Measurements from ENCODE around the gene STARD13.

Gene STARD13

DNA sequence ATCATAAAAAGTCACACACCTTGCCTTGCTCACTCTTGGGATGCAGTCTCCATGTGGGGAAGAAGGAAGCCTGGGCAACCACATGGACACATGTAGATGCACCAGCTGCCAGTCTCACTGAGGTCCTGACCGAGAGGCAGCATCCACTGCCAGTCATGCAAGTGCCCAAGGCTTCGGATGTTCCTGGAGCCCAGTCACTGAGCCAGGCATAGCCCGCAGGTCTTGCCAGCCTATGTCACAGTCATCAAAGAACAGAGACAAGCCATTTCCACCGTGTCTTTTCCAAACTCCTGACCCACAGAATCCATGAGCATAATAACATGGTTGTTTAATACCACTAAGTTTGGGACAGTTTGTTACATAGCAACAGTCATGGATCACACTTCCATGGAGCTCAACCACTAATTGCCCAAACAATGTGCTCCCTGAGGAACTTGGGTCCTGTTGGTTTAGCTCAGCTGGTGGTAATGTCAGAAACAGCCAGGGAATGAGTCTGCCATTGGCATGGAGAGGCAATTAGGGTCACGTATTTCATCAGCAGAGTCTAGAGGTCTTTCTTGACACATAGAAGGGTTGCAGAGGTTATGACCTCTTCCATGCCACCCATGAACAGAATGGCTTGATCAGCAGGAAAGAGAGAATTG lies 21.5 kb downstream of the STARD13 start:
- TF ChIP-seq SUZ12 (IDR thresholded peaks at IDR 0.05; ENCODE audit: extremely low read depth, insufficient read depth, insufficient read length) (no peak), YY1 (IDR thresholded peaks at IDR 0.05; ENCODE audit: insufficient read depth, insufficient read length) (no peak), ZNF274 (IDR thresholded peaks at IDR 0.05; ENCODE audit: low read depth, low read length) (no peak)

DNA sequence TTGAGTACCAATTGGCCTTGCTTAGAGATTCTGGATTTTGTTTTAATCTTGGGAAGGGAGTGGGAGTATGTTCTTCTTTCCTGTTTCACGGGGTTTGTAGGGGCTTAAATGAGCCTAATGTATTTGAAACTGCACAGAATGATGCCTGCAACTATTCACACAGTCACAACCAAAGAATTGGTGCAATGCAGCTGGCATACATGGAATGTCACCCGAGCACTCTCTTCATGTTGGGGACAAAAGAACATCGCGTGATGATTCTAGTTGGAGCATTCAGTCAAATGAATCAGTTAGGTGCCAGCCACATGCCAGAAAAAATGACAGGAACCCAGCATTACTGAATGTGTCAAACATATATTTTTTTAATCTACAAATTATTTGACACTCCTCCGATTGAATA lies 22.1 kb downstream of the STARD13 start:
- Histone ChIP-seq H3K9me3 (ENCODE audit: insufficient read depth, low read length) (no peaks in the 10 kb centered on the region), H3K4me3 (ENCODE audit: insufficient read length, low read depth) (no peak overlapping the region), H3K9ac (ENCODE audit: insufficient read length, low read depth) (no peak overlapping the region), H3K27me3 (ENCODE audit: insufficient read depth, insufficient read length) (no peaks in the 10 kb centered on the region), H3K36me3 (ENCODE audit: insufficient read depth, insufficient read length, low read length) (no peaks in the 10 kb centered on the region), H3K4me1 (ENCODE audit: insufficient read depth, insufficient read length) (no peaks in the 10 kb centered on the region)
- no peak for DNase-seq (ENCODE audit: low read depth, low spot score)
- no peak for TF ChIP-seq YY1 (IDR thresholded peaks at IDR 0.05; ENCODE audit: insufficient read depth, insufficient read length)
- no peak for TF ChIP-seq ZNF274 (IDR thresholded peaks at IDR 0.05; ENCODE audit: low read depth, low read length)
- TF ChIP-seq SUZ12 (IDR thresholded peaks at IDR 0.05; ENCODE audit: extremely low read depth, insufficient read depth, insufficient read length), result no peak

More for the DNA sequence above, 21.5 kb downstream of the STARD13 start:
- Histone ChIP-seq H3K9me3 (ENCODE audit: insufficient read depth, low read length) (no peaks in the 10 kb centered on the region), H3K27me3 (ENCODE audit: insufficient read depth, insufficient read length) (no peaks in the 10 kb centered on the region), H3K4me3 (ENCODE audit: insufficient read length, low read depth) (no peak overlapping the region), H3K9ac (ENCODE audit: insufficient read length, low read depth) (no peak overlapping the region), H3K36me3 (ENCODE audit: insufficient read depth, insufficient read length, low read length) (no peaks in the 10 kb centered on the region), H3K4me1 (ENCODE audit: insufficient read depth, insufficient read length) (no peaks in the 10 kb centered on the region)
- no peak for DNase-seq (ENCODE audit: low read depth, low spot score)

DNA sequence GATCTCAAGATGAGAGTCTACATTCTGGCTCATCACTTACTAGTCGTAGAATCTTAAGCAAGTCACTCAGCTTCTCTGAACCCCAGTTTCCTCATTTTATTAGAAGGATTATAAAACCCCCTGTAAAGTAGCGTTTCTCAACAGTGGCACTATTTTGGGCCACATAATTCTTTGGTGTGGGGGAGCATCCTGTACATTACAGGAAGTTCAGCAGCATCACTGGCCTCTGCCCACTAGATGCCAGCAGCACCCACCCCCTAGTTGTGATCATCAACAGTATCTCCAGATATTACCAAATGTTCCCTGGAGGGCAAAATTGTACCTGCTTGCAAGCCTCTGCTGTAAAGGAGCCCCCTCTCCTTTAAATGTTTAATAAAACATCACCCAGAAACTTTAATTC lies 22.6 kb downstream of the STARD13 start:
- no peak for DNase-seq (ENCODE audit: low read depth, low spot score)
- H3K9ac ChIP-seq (ENCODE audit: insufficient read length, low read depth), result no peak overlapping the region

DNA sequence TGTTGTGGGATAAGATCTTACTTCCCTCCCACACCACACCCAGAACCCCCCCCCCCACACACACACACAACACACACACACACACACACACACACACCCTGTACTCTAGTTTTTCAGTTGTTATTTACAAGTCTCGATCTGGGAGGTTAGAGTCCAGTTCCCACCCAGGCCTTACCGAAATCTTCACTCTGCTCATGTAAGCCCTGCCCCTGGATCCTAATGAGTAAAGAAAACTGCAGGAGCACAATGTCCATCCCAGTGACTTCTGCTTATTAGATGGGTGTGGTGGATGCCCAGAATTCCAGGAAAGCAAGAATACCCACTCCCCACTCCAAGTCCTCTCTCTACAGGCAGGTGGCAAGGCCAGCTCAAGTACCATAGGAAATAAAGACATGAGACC lies 23.0 kb downstream of the STARD13 start:
- no peaks in the 10 kb centered on the region for H3K4me1 ChIP-seq (ENCODE audit: insufficient read depth, insufficient read length)
- no peak overlapping the region for H3K4me3 ChIP-seq (ENCODE audit: insufficient read length, low read depth)
- H3K27me3 ChIP-seq (ENCODE audit: insufficient read depth, insufficient read length), result no peaks in the 10 kb centered on the region
- no peak overlapping the region for H3K9ac ChIP-seq (ENCODE audit: insufficient read length, low read depth)
- DNase-seq (ENCODE audit: low read depth, low spot score), result no peak
- H3K36me3 ChIP-seq (ENCODE audit: insufficient read depth, insufficient read length, low read length), result no peaks in the 10 kb centered on the region
- H3K9me3 ChIP-seq (ENCODE audit: insufficient read depth, low read length), result no peaks in the 10 kb centered on the region
- TF ChIP-seq YY1 (IDR thresholded peaks at IDR 0.05; ENCODE audit: insufficient read depth, insufficient read length) (no peak), SUZ12 (IDR thresholded peaks at IDR 0.05; ENCODE audit: extremely low read depth, insufficient read depth, insufficient read length) (no peak), ZNF274 (IDR thresholded peaks at IDR 0.05; ENCODE audit: low read depth, low read length) (no peak)

More for the DNA sequence above, 22.6 kb downstream of the STARD13 start:
- H3K9me3 ChIP-seq (ENCODE audit: insufficient read depth, low read length), result no peaks in the 10 kb centered on the region
- no peaks in the 10 kb centered on the region for H3K27me3 ChIP-seq (ENCODE audit: insufficient read depth, insufficient read length)
- H3K36me3 ChIP-seq (ENCODE audit: insufficient read depth, insufficient read length, low read length), result no peaks in the 10 kb centered on the region
- H3K4me3 ChIP-seq (ENCODE audit: insufficient read length, low read depth), result no peak overlapping the region
- TF ChIP-seq SUZ12 (IDR thresholded peaks at IDR 0.05; ENCODE audit: extremely low read depth, insufficient read depth, insufficient read length), result no peak
- TF ChIP-seq ZNF274 (IDR thresholded peaks at IDR 0.05; ENCODE audit: low read depth, low read length), result no peak
- TF ChIP-seq YY1 (IDR thresholded peaks at IDR 0.05; ENCODE audit: insufficient read depth, insufficient read length), result no peak
- no peaks in the 10 kb centered on the region for H3K4me1 ChIP-seq (ENCODE audit: insufficient read depth, insufficient read length)

DNA sequence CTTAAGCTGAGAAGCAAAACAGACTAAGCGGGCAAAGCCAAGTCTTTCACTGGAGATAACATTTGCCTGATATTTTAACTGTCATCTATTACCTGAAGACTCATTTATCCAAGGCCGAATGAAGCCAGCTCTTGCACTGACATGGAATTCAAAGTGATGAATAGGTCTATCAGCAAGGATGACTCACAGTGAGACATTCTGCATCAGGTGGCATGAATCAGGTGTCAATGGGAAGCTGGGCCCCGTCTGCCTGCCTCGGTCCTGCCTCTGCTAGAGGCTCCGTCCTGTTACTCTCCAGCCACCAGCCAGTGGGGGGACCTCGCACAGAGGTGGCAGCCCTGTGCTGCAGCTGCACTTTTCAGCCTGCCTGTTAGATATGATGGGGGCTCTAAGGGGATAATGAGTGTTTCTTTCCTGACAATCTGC lies 23.5 kb downstream of the STARD13 start:
- TF ChIP-seq YY1 (IDR thresholded peaks at IDR 0.05; ENCODE audit: insufficient read depth, insufficient read length) (no peak), ZNF274 (IDR thresholded peaks at IDR 0.05; ENCODE audit: low read depth, low read length) (no peak), SUZ12 (IDR thresholded peaks at IDR 0.05; ENCODE audit: extremely low read depth, insufficient read depth, insufficient read length) (no peak)
- H3K4me3 ChIP-seq (ENCODE audit: insufficient read length, low read depth), result no peak overlapping the region
- no peaks in the 10 kb centered on the region for H3K36me3 ChIP-seq (ENCODE audit: insufficient read depth, insufficient read length, low read length)
- DNase-seq (ENCODE audit: low read depth, low spot score), result no peak
- H3K9me3 ChIP-seq (ENCODE audit: insufficient read depth, low read length), result no peaks in the 10 kb centered on the region
- no peak overlapping the region for H3K9ac ChIP-seq (ENCODE audit: insufficient read length, low read depth)
- no peaks in the 10 kb centered on the region for H3K4me1 ChIP-seq (ENCODE audit: insufficient read depth, insufficient read length)
- H3K27me3 ChIP-seq (ENCODE audit: insufficient read depth, insufficient read length), result no peaks in the 10 kb centered on the region

DNA sequence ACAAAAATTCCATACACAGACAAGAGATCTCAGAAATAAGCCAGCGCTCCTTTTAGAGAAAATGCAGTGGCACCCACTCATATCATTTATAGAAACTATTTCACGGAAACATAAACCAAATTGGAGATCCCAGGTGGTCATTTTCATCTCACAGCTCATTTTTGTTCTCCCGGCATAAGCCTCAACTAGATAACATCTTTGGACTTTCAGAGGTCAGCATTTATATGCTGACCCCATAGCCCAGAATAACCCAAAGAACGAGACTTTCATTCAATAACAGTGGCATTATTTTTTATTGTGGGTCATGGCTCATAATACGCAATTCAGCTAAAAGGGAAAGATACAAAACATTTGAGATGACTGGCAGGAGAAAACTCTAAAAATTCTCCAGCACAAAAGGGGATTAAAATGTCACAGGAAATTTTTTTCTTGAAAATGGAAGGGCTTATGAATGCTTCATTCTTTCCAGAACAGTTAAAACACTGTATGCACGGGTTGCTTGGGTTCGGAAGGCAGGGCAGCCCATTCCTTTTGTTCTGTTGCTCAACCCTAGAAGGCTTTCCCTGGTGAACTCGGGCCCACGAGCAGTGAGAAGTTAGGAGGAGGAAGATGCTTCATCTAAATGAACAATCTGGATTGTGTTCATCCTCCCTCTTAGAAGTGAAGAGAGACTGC lies 24.0 kb downstream of the STARD13 start:
- TF ChIP-seq YY1 (IDR thresholded peaks at IDR 0.05; ENCODE audit: insufficient read depth, insufficient read length) (no peak), SUZ12 (IDR thresholded peaks at IDR 0.05; ENCODE audit: extremely low read depth, insufficient read depth, insufficient read length) (no peak), ZNF274 (IDR thresholded peaks at IDR 0.05; ENCODE audit: low read depth, low read length) (no peak)
- no peaks in the 10 kb centered on the region for H3K4me1 ChIP-seq (ENCODE audit: insufficient read depth, insufficient read length)
- H3K36me3 ChIP-seq (ENCODE audit: insufficient read depth, insufficient read length, low read length), result no peaks in the 10 kb centered on the region
- no peaks in the 10 kb centered on the region for H3K9me3 ChIP-seq (ENCODE audit: insufficient read depth, low read length)
- H3K4me3 ChIP-seq (ENCODE audit: insufficient read length, low read depth), result no peak overlapping the region
- DNase-seq (ENCODE audit: low read depth, low spot score), result no peak
- no peak overlapping the region for H3K9ac ChIP-seq (ENCODE audit: insufficient read length, low read depth)
- H3K27me3 ChIP-seq (ENCODE audit: insufficient read depth, insufficient read length), result no peaks in the 10 kb centered on the region

Data from NT2/D1 (cell line).